ENCODE measurements around the gene EYA4. TPM values are rescaled to one million over a fixed set of nuclear protein-coding genes. Genes with fewer than 3 reads are reported as not detected.

Gene EYA4
- total and polyA plus RNA-seq, 2 of the 4 experiments (the other 2 are of a cell fraction): 5.7 to 11.1 TPM

GRCh38 chr6:133227344-133227743 is 13.8 kb upstream of the EYA4 start:
- Histone ChIP-seq H3K14ac (replicated peaks; ENCODE audit: low read depth, low read length) (no peak overlapping the region), H3K4me1 (ENCODE audit: control insufficient read depth, insufficient read depth, low read length) (no peaks in the 10 kb centered on the region), H3K36me3 (ENCODE audit: control insufficient read depth, insufficient read depth, low read length) (no peaks in the 10 kb centered on the region), H3K9me1 (ENCODE audit: insufficient read depth, low read length) (peaks cover 2% of the 10 kb centered on the region; the same call in 1 of the 2 replicates), H2BK120ac (ENCODE audit: low read depth, low read length) (no peak overlapping the region), H3K18ac (ENCODE audit: low read depth, low read length) (no peak overlapping the region), H3K9me3 (ENCODE audit: control insufficient read depth, insufficient read depth, low read length) (no peaks in the 10 kb centered on the region), H2AFZ (replicated peaks; ENCODE audit: low read length, poor library complexity) (no peak overlapping the region), H3K27me3 (ENCODE audit: control insufficient read depth, insufficient read depth, low read length) (no peaks in the 10 kb centered on the region; the same call in 1 of the 2 replicates), H2BK20ac (ENCODE audit: low read depth, low read length) (no peak overlapping the region), H3K79me1 (ENCODE audit: low read depth in 1 of 2, low read length in 2 of 2) (no peaks in the 10 kb centered on the region), H2BK5ac (ENCODE audit: low read depth, low read length, poor library complexity, severe bottlenecking) (no peak overlapping the region), H3K4me2 (ENCODE audit: low read depth, low read length) (no peak overlapping the region), H3K27ac (ENCODE audit: insufficient read depth, low read length) (no peak overlapping the region), H4K20me1 (ENCODE audit: insufficient read depth, low read length) (no peaks in the 10 kb centered on the region), H4K5ac (ENCODE audit: low read depth, low read length) (no peak overlapping the region), H3K4ac (ENCODE audit: low read depth, low read length) (no peak overlapping the region), H3K56ac (ENCODE audit: extremely low read depth, insufficient read depth, low read length) (no peak overlapping the region), H4K8ac (ENCODE audit: low read depth in 2 of 2, low read length in 2 of 2) (no peak overlapping the region), H3K23ac (ENCODE audit: low read depth, low read length) (no peak overlapping the region), H3K9ac (ENCODE audit: low read depth, low read length) (no peak overlapping the region), H2AK5ac (ENCODE audit: low read depth, low read length) (no peak overlapping the region), H4K91ac (ENCODE audit: insufficient read depth, low read depth, low read length) (no peak overlapping the region), H2BK15ac (ENCODE audit: low read depth, low read length) (no peak overlapping the region), H2AK9ac (replicated peaks; ENCODE audit: low read depth, low read length, poor library complexity) (no peak overlapping the region), H3K4me3 (ENCODE audit: insufficient read depth, low read depth, low read length) (no peak overlapping the region)
- in situ Hi-C loops (cut with MboI; ENCODE audit: low sequenced_read_pairs): no loop called here
- ChIA-PET POLR2A (ENCODE audit: unreplicated experiment) (no interaction called here), CTCF (no interaction called here)
- dilution Hi-C loops (cut with HindIII; ENCODE audit: low sequenced_read_pairs, unreplicated experiment): no loop called here
- ATAC-seq (ENCODE audit: low read depth) (no peak), DNase-seq (no peak)
- no peak for TF ChIP-seq SMC3 (IDR thresholded peaks at IDR 0.05; ENCODE audit: low read depth, low read length)
- TF ChIP-seq CEBPB (IDR thresholded peaks at IDR 0.05; ENCODE audit: low read depth, low read length): no peak
- TF ChIP-seq ELK1 (IDR thresholded peaks at IDR 0.05; ENCODE audit: borderline replicate concordance, low read depth, low read length): no peak
- no peak for TF ChIP-seq FOS (IDR thresholded peaks at IDR 0.05; ENCODE audit: low read depth, low read length)
- no peak for TF ChIP-seq RAD21 (IDR thresholded peaks at IDR 0.05; ENCODE audit: low read length)
- TF ChIP-seq, protein P1, sequence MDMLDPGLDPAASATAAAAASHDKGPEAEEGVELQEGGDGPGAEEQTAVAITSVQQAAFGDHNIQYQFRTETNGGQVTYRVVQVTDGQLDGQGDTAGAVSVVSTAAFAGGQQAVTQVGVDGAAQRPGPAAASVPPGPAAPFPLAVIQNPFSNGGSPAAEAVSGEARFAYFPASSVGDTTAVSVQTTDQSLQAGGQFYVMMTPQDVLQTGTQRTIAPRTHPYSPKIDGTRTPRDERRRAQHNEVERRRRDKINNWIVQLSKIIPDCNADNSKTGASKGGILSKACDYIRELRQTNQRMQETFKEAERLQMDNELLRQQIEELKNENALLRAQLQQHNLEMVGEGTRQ (IDR thresholded peaks at IDR 0.05; ENCODE audit: low read depth, low read length): no peak
- TF ChIP-seq POLR2A (IDR thresholded peaks at IDR 0.05; ENCODE audit: low read depth, low read length): no peak
- TF ChIP-seq CHD1 (IDR thresholded peaks at IDR 0.05; ENCODE audit: low read depth, low read length): no peak
- no peak for TF ChIP-seq BHLHE40 (IDR thresholded peaks at IDR 0.05; ENCODE audit: low read depth, low read length)
- no peak for TF ChIP-seq RFX5 (IDR thresholded peaks at IDR 0.05; ENCODE audit: low read depth, low read length)
- no peak for TF ChIP-seq RCOR1 (IDR thresholded peaks at IDR 0.05; ENCODE audit: insufficient replicate concordance, low read length)
- TF ChIP-seq MXI1 (IDR thresholded peaks at IDR 0.05; ENCODE audit: borderline replicate concordance, low read depth, low read length): no peak
- no peak for TF ChIP-seq MAFK (IDR thresholded peaks at IDR 0.05; ENCODE audit: low read depth, low read length)
- intact Hi-C loops (cut with micrococcal nuclease): no loop called here
- BruUV-seq (replicated peaks): no TSS peak

All from IMR-90 (cell line).